ENCODE measurements around the gene DCT.

The DCT gene

GRCh38 chr13:94481941-94482340 lies 2.5 kb upstream of the DCT start:
- Mint-ChIP-seq H3K4me3 (no peak overlapping the region), H3K27ac (no peak overlapping the region)

GRCh38 chr13:94480672-94481145 lies 1.2 kb upstream of the DCT start:
- H3K27ac Mint-ChIP-seq: no peak overlapping the region
- H3K4me3 Mint-ChIP-seq: no peak overlapping the region
- intact Hi-C loops (cut with micrococcal nuclease): no loop called here
- H3K36me3 Mint-ChIP-seq (ENCODE audit: low read depth): no peaks in the 10 kb centered on the region
- no peaks in the 10 kb centered on the region for H3K9me3 Mint-ChIP-seq
- H3K27me3 Mint-ChIP-seq: no peaks in the 10 kb centered on the region
- H3K4me1 Mint-ChIP-seq (ENCODE audit: low read depth): peaks cover 23% of the 10 kb centered on the region

More at GRCh38 chr13:94481941-94482340, 2.5 kb upstream of the DCT start:
- H3K36me3 Mint-ChIP-seq (ENCODE audit: low read depth): no peaks in the 10 kb centered on the region
- no peaks in the 10 kb centered on the region for H3K27me3 Mint-ChIP-seq
- no peaks in the 10 kb centered on the region for H3K9me3 Mint-ChIP-seq
- intact Hi-C loops (cut with micrococcal nuclease): no loop called here
- peaks cover 23% of the 10 kb centered on the region for H3K4me1 Mint-ChIP-seq (ENCODE audit: low read depth)

- no peaks in the 10 kb centered on the region for H3K9me3 Mint-ChIP-seq
- H3K27me3 Mint-ChIP-seq: no peaks in the 10 kb centered on the region
- H3K27ac Mint-ChIP-seq: no peak overlapping the region
- intact Hi-C loops (cut with micrococcal nuclease): no loop called here
- H3K36me3 Mint-ChIP-seq (ENCODE audit: low read depth): no peaks in the 10 kb centered on the region
- H3K4me3 Mint-ChIP-seq: no peak overlapping the region
- peaks cover 23% of the 10 kb centered on the region for H3K4me1 Mint-ChIP-seq (ENCODE audit: low read depth)
Measured at GRCh38 chr13:94478913-94479312, 569 bp downstream of the DCT start.

GRCh38 chr13:94470126-94470525 lies 9.4 kb downstream of the DCT start:
- no peaks in the 10 kb centered on the region for H3K9me3 Mint-ChIP-seq
- no peaks in the 10 kb centered on the region for H3K4me1 Mint-ChIP-seq (ENCODE audit: low read depth)
- intact Hi-C loops (cut with micrococcal nuclease): no loop called here
- H3K27ac Mint-ChIP-seq: no peak overlapping the region
- no peak overlapping the region for H3K4me3 Mint-ChIP-seq
- H3K27me3 Mint-ChIP-seq: no peaks in the 10 kb centered on the region
- no peaks in the 10 kb centered on the region for H3K36me3 Mint-ChIP-seq (ENCODE audit: low read depth)

GRCh38 chr13:94464771-94465170 lies 14.7 kb downstream of the DCT start:
- Mint-ChIP-seq H3K27me3 (no peaks in the 10 kb centered on the region), H3K36me3 (ENCODE audit: low read depth) (no peaks in the 10 kb centered on the region), H3K27ac (no peak overlapping the region), H3K4me1 (ENCODE audit: low read depth) (no peaks in the 10 kb centered on the region), H3K9me3 (no peaks in the 10 kb centered on the region), H3K4me3 (no peak overlapping the region)
- intact Hi-C loops (cut with micrococcal nuclease): no loop called here

GRCh38 chr13:94462670-94463069 lies 16.8 kb downstream of the DCT start:
- intact Hi-C loops (cut with micrococcal nuclease): no loop called here
- no peaks in the 10 kb centered on the region for H3K36me3 Mint-ChIP-seq (ENCODE audit: low read depth)
- H3K4me1 Mint-ChIP-seq (ENCODE audit: low read depth): no peaks in the 10 kb centered on the region
- H3K9me3 Mint-ChIP-seq: no peaks in the 10 kb centered on the region
- H3K27ac Mint-ChIP-seq: no peak overlapping the region
- no peak overlapping the region for H3K4me3 Mint-ChIP-seq
- H3K27me3 Mint-ChIP-seq: no peaks in the 10 kb centered on the region

GRCh38 chr13:94459116-94459515 lies 20.4 kb downstream of the DCT start:
- intact Hi-C loops (cut with micrococcal nuclease): no loop called here
- H3K4me1 Mint-ChIP-seq (ENCODE audit: low read depth): no peaks in the 10 kb centered on the region
- no peak overlapping the region for H3K4me3 Mint-ChIP-seq
- H3K27ac Mint-ChIP-seq: no peak overlapping the region
- H3K9me3 Mint-ChIP-seq: no peaks in the 10 kb centered on the region
- no peaks in the 10 kb centered on the region for H3K36me3 Mint-ChIP-seq (ENCODE audit: low read depth)
- no peaks in the 10 kb centered on the region for H3K27me3 Mint-ChIP-seq

- intact Hi-C loops (cut with micrococcal nuclease): no loop called here
- Mint-ChIP-seq H3K9me3 (no peaks in the 10 kb centered on the region), H3K4me3 (no peak overlapping the region), H3K27ac (no peak overlapping the region), H3K27me3 (no peaks in the 10 kb centered on the region), H3K4me1 (ENCODE audit: low read depth) (no peaks in the 10 kb centered on the region), H3K36me3 (ENCODE audit: low read depth) (no peaks in the 10 kb centered on the region)
Measured at GRCh38 chr13:94455414-94455813, 24.1 kb downstream of the DCT start.

GRCh38 chr13:94454906-94455305 lies 24.6 kb downstream of the DCT start:
- no peak overlapping the region for H3K27ac Mint-ChIP-seq

GRCh38 chr13:94454334-94454733 lies 25.1 kb downstream of the DCT start:
- Mint-ChIP-seq H3K4me1 (ENCODE audit: low read depth) (no peaks in the 10 kb centered on the region), H3K4me3 (no peak overlapping the region), H3K27me3 (no peaks in the 10 kb centered on the region), H3K9me3 (no peaks in the 10 kb centered on the region), H3K36me3 (ENCODE audit: low read depth) (no peaks in the 10 kb centered on the region), H3K27ac (no peak overlapping the region)
- intact Hi-C loops (cut with micrococcal nuclease): no loop called here

More at GRCh38 chr13:94454906-94455305, 24.6 kb downstream of the DCT start:
- no peaks in the 10 kb centered on the region for H3K36me3 Mint-ChIP-seq (ENCODE audit: low read depth)
- no peaks in the 10 kb centered on the region for H3K27me3 Mint-ChIP-seq
- no peaks in the 10 kb centered on the region for H3K9me3 Mint-ChIP-seq
- intact Hi-C loops (cut with micrococcal nuclease): no loop called here
- H3K4me3 Mint-ChIP-seq: no peak overlapping the region
- no peaks in the 10 kb centered on the region for H3K4me1 Mint-ChIP-seq (ENCODE audit: low read depth)

GRCh38 chr13:94444826-94445225 lies 34.7 kb downstream of the DCT start:
- H3K4me1 Mint-ChIP-seq (ENCODE audit: low read depth): no peaks in the 10 kb centered on the region
- no peaks in the 10 kb centered on the region for H3K9me3 Mint-ChIP-seq
- no peak overlapping the region for H3K27ac Mint-ChIP-seq
- intact Hi-C loops (cut with micrococcal nuclease): no loop called here
- H3K27me3 Mint-ChIP-seq: no peaks in the 10 kb centered on the region
- no peaks in the 10 kb centered on the region for H3K36me3 Mint-ChIP-seq (ENCODE audit: low read depth)
- no peak overlapping the region for H3K4me3 Mint-ChIP-seq

- H3K27me3 Mint-ChIP-seq: peaks cover 3% of the 10 kb centered on the region
- H3K4me3 Mint-ChIP-seq: no peak overlapping the region
- H3K4me1 Mint-ChIP-seq (ENCODE audit: low read depth): no peaks in the 10 kb centered on the region
- H3K36me3 Mint-ChIP-seq (ENCODE audit: low read depth): no peaks in the 10 kb centered on the region
- intact Hi-C loops (cut with micrococcal nuclease): loop anchor here (1.0 kb wide), 1 partner anchor 182 kb away; no protein-coding TSS in a partner anchor
- H3K9me3 Mint-ChIP-seq: no peaks in the 10 kb centered on the region
- no peak overlapping the region for H3K27ac Mint-ChIP-seq
Measured at GRCh38 chr13:94435604-94436226, 43.8 kb downstream of the DCT start.

- H3K4me1 Mint-ChIP-seq (ENCODE audit: low read depth): no peaks in the 10 kb centered on the region
- no peak overlapping the region for H3K27ac Mint-ChIP-seq
- no peaks in the 10 kb centered on the region for H3K36me3 Mint-ChIP-seq (ENCODE audit: low read depth)
- H3K9me3 Mint-ChIP-seq: no peaks in the 10 kb centered on the region
- H3K4me3 Mint-ChIP-seq: no peak overlapping the region
- intact Hi-C loops (cut with micrococcal nuclease): no loop called here
- peaks cover 1% of the 10 kb centered on the region for H3K27me3 Mint-ChIP-seq
Measured at GRCh38 chr13:94433055-94433961, 46.2 kb downstream of the DCT start.

GRCh38 chr13:94431987-94432386 lies 47.5 kb downstream of the DCT start:
- Mint-ChIP-seq H3K27me3 (peaks cover 1% of the 10 kb centered on the region), H3K27ac (no peak overlapping the region)
- intact Hi-C loops (cut with micrococcal nuclease): no loop called here

More at GRCh38 chr13:94431987-94432386, 47.5 kb downstream of the DCT start:
- H3K36me3 Mint-ChIP-seq (ENCODE audit: low read depth): no peaks in the 10 kb centered on the region
- no peaks in the 10 kb centered on the region for H3K4me1 Mint-ChIP-seq (ENCODE audit: low read depth)
- no peaks in the 10 kb centered on the region for H3K9me3 Mint-ChIP-seq
- no peak overlapping the region for H3K4me3 Mint-ChIP-seq
